WI38 (cell line): ENCODE measurements around the gene GNG10.
"Not testable (repeated sequence)": the region's sequence is repeated elsewhere in the genome, so short reads cannot be mapped to it uniquely, and the experiment has no call there.

Experiments
- H3K4me3 ChIP-seq: 2 replicates; pipeline ENCODE4 v1.5.1; 2011; ENCODE audit warnings: low read depth, mild to moderate bottlenecking, control low read depth, low read length
- CTCF ChIP-seq: IDR thresholded peaks from 2 replicates; pipeline ENCODE4 v1.5.1; 2012; ENCODE audit warnings: low read depth, mild to moderate bottlenecking, control low read depth, low read length

GNG10 gene

GRCh38 chr9:111657051-111657450 is 4.4 kb upstream of the GNG10 start:
- H3K4me3 ChIP-seq = no peak overlapping the region
- no peak for TF ChIP-seq CTCF

DNA sequence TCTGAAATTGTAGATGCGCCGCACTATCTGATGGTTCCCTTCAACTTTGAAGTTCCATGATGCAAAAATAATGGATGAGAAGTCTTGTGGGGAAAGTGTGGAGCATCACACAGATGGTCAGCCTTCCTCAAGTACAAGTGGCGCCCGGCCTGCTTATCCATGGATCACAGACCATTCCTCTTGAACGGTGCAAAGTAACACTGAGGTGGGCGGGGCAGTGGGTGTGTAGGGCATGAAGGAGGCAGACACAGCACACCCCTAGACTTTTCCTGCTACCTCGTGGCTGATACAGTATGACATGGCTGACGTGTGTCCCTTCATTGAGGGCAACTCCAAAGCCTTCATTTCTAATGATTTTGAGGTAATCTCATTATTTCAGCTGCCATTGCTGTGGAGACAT is 2.5 kb upstream of the GNG10 start:
- no peak for TF ChIP-seq CTCF
- no peak overlapping the region for H3K4me3 ChIP-seq

DNA sequence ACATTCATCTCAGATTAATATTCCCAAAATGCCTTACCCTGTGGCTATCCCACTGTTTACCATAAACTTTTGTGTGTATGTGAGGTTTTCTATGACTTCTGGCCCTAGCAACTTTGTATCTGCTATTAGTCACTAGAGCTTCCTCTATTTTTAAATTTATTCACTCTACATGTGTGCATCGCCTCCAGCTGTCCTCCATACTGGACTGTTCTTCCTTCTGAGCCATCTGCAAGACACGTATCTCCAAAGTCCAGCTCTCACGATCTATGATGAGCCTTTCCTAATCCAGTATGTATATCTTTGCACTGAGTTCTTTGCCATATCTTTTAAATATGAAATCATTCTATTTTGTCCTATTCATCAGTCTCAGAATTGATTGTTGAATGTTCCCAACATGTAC is 1.7 kb upstream of the GNG10 start:
- TF ChIP-seq CTCF = no peak
- H3K4me3 ChIP-seq = no peak overlapping the region

DNA sequence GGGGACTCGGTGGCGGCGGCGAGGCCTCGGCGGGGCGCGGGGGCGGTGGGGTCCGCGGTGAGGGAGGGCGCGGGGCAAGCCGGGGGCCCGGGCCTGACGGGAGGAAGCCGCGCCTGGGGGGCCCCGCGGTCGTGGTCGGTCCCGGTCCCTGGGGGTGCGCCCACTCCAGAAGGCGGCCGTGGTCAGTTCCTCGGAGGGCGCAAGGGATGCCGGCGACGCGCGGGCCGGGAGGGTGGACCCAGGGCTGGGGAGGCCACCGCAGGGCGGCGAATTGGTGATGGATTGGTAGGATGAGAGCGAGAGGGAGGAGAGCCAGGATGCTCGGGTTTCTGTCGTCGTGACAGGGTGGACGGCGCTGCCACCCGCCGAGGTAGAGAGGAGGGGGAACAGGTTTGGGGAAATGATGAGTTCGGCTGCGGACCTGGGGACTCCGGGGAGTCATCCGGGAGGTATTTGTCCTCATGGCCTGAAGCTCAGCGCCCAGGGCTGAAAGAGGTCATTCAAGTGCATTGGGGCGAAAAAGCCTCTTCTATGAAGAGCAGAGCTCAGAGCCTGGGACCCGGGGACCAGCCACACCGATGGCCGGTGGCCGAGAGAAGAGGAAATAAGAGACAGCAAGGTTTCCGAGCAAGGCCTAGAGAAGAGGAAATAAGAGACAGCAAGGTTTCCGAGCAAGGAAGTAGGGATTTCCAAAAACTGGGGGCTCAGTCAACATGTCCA is 557 bp downstream of the GNG10 start:
- H3K4me3 ChIP-seq = peak overlapping the region; percentile 81
- TF ChIP-seq CTCF = no peak

- no peak for TF ChIP-seq CTCF
- peak overlapping the region; percentile 81 for H3K4me3 ChIP-seq
These were observed 1.3 kb downstream of the GNG10 start for GRCh38 chr9:111662576-111663300.

- H3K4me3 ChIP-seq = no peak overlapping the region; the same call in 1 of the 2 replicates
- TF ChIP-seq CTCF = no peak
These were observed 2.0 kb downstream of the GNG10 start for GRCh38 chr9:111663301-111663823.

GRCh38 chr9:111668026-111668573 is 6.7 kb downstream of the GNG10 start:
- TF ChIP-seq CTCF = no peak
- no peak overlapping the region for H3K4me3 ChIP-seq

DNA sequence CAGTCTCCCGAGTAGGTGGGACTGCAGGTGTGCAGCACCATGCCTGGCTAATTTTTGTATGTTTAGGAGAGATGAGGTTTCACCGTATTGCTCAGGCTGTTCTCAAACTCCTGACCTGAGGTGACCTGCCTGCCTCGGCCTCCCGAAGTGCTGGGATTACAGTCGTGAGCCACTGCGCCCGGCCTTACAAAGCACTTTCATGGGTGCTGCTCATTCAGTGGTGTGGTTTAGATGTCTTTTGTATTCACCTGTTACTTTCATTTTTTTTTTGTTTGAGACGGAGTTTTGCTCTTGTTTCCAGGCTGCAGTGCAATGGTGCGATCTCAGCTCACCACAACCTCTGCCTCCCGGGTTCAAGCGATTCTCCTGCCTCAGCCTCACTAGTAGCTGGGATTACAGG is 7.2 kb downstream of the GNG10 start:
- H3K4me3 ChIP-seq = not testable (repeated sequence)
